Stimulated activated CD8-positive, alpha-beta memory T cell treated with anti-CD3 and anti-CD28 coated beads, Interleukin-7, amount 100 ng/mL, for 48 hours (primary cell): ENCODE results near the gene ACP7.
A peak's percentile ranks its signal among the peaks of the same experiment; 100 is the strongest.
"Not testable (repeated sequence)": the region's sequence is repeated elsewhere in the genome, so short reads cannot be mapped to it uniquely, and the experiment has no call there.

ENCODE experiments used
- DNase-seq, 2 donors: peaks; one replicate each; pipeline ENCODE4 v3.0.0-alpha.2; 2020; ENCODE audit warnings: low read depth in 1 of 2; ENCODE audit errors: extremely low read depth in 1 of 2

ACP7 gene

DNA sequence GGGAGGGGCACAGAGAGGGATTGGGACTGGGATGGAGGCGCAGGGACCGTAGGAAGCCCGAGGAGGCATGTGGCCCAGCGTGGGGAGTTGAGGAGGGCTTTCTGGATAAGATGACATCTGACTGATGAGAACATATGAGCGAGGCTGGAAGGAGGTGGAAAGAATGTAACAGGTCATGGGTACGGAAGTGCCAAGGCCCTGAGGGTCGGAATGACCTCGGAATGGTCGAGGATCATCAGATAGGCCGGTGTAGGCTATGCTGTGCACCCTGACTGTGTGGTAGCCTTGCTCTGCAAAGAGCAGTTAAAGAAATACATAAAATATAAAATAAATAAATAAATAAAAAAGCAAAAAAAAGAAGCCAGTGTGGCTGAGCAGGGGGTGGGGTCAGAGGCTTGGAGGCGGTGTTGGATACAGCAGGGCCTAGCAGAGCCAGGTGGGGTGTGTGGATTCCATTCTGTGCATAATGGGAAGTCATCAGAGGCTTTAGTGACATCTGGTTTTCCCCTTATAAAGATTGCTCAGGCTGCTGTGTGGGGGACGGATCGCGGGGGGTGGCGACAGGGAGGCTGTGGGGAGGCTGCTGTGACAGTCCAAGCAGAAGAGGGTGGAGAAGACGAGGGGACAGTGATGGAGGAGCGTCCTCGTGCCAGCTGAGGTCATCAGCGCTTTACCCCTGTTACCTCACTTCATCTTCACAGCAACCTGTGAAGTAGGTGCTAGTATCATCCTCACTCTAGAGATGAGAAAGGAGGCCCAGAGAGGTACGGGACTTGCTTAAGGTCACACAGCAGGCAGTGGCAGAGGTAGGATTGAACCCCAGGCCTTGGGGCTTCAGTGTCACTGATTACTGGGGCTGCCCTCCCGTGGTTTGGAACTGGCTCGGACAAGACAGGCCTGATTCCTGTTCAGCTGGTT lies 46.4 kb downstream of the ACP7 start:
- DNase-seq: no peak

DNA sequence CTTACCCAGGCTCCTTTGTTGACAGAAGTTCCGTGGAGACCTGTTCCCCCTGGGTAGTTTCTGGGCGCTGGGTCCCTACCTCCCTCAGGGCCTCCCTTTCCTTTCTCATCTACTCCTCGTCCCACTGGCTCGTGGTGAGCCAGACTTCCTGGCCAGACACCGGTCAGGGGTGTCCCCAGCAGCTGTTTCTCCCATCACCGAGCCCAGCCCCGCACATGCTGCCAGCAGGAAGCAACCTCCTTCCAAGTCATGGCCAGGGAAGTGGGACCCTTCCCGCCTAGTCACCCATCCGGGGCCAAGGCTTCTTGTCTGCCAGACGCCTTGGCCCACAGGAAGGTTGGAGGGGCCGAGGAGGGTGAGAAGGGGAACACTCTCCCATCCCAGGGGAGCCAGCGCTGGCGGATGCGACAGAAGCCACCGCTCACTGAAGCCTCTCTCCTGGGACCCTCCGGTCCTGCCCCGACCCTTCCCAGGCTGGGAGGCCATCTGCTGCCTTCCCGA lies 47.1 kb downstream of the ACP7 start:
- DNase-seq: no peak

DNA sequence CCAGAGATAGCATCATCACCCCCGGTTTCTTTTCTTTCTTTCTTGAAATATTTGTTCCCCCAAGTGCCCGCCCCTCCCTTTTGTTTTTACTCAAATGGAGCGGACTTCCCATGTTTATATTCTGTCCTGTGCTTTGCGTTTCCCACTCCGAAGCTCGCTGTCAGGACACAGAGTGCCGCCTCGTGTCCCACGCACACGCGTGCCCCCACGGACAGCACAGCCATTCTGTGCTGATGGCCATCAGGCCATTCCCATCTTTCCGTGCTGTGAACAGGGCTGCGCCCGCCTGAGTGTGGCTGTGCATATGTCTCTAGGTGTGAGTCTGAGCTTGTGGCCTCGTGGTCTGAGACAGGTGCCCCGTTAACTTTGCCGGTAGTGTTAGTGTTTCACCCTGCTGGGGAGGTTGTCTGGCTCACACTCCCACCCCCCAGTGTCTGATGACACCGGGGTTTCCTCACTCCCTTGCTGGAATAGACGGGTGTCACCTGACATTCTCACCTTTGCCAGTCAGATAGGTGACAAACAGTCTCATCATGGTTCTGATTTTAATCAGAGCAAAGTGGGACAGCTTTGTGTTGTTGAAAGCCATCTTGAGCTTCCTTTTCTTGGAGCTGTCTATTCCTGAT lies 48.3 kb downstream of the ACP7 start:
- peak in 1 of 2 donors; percentile 15 for DNase-seq

DNA sequence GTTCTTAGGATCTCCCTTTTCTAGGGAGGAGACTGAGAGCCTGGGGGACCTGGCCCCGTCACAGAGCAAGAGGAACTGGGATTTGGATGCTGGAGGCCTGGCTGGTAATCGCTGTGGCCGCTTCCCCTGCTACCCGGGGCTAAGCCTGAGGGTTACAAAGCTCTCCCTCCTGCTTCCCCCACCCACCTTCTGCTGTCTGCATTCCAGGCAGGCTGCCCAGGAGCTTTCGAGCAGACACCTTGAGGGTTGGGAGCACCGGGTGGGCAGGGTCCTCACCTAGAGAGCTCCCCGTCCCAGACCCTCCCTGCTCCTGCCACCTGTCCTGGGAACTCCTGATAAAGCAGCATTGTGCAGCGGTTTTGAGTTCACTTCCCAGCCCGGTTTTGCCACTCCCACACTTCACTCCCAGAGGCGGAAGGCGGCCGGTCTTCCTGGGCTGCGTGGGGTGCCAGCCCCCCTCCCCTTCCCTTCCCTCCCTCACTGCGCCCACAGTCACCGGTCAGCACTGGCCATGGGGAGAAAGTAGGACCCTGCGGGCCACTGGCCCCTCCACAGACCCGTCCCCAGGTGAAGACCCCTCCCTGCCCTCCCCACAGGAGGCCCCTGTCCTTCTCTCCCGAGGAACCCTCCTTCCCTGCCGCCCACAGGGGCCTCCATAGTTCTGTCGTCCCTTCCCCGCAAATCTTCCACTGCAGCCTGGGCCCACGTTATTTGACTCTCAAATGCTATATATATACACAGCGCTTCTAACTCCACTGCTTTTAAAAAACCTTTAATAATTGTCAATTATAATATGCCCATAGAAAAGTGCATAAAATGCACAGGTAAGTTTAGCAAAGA lies 49.5 kb downstream of the ACP7 start:
- no peak for DNase-seq

DNA sequence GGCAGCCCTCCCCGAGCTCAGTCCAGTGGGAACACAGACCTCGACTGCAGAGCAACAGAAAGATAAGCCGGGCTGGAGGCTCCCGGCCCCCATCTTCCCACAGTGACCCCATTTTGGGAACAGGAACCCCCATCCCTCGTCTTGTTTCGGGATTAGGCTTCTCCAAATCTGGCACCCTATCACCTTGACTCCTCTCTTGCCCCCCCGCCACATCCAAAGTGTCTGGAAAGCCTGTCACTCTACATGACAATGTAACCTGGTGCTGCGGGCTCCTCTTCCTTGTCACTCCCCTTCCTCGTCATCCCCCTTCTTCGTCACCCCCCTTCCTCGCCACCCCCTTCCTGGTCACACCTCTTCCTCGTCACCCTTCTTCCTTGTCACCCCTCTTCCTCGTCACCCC lies 51.5 kb downstream of the ACP7 start:
- DNase-seq: no peak

DNA sequence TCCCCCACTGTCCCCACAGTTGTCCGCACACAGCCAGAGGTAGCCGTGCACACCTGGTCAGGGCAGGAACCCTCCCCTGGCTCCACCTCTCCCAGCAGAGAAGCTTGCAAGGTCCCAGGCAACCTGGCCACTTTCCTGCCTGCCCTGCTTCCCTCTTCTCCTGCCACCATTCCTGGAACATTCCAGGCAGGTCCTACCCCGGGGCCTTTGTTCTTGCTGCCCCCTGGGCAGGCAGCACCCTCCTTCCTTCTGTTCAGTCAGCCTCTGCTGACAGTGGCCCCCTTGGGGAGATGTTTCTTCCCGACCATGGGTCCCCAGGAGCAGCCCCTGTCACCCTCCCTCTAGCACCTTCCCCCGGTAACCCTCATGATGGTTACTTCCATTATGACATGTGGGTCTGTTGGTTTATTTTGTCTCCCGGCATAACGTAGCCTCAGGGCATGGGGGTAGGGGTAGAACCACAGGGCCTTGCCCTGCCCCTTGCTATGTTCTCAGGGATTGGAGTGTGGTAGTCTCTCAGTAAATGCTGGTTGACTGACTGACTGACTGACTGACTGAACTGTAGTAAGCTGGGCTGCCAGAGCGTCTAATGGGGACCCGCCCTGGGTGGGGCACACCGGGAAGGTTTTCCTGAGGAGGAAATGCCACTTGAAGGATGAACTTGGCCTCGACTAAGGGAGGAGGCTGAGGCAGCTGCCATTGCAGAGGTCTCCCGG lies 52.2 kb downstream of the ACP7 start:
- DNase-seq: no peak

DNA sequence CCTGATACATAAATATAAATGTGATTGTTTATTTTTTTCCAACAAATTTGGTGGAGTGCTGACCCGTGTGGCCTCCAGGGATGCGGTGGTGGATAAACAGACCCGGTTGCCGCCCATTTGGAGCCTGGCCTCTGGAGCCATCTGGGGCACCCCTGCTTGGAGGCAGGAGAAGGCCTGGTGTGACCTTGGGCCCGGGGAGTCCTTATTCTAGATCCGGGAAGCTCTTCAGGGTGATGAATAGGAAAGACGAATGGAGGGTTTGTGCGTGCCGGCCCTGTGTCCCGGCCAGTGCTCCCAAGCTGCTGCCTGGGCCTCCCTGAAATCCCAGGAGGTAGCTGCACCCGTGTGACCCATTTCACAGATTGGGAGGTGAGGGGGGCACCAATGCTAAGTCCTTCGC lies 53.0 kb downstream of the ACP7 start:
- no peak for DNase-seq

DNA sequence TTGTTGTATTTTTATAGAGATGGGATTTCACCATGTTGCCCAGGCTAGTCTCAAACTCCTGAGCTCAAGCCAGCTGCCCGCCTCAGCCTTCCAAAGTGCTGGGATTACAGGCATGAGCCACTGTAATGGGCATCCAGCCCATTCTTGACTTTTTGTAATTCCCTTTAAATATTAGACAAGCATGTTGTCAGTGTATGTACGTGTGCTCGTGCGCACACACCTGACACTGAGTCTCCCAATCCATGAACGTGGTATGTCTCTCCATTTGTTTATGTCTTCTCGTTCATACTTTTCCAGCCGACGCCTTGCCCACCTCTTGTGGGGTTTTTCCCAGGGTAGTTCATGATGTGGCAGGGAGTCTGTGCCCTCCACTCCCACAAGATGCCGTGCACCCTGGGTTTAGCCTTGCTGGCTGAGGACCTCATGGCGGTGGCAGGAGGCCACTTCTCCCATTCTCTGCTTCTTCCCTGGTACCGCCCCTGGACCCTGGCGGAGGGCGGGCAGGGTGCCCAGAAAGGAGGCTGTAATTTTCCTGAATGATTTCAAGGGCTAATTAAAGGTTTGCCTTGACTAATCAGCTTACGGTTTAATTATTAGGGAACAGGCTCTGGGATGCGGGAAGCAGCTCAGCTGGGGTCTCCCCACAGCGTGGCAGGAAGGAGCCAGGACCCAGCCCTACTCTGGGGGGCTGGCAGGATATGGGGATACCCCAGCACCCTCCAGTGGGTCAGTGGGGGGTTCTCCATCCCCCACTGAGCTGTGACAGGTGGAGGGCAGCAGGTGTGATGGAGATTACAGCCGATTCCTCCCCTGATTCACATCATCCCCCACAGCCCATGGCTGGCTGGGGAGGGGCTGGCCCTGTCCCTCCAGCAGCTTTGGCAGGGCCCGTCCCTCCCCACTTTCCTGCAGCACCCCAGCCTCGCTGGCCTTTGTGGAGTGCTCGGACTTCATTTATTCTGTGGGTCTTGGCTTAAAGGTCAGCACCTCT lies 54.3 kb downstream of the ACP7 start:
- no peak for DNase-seq

DNA sequence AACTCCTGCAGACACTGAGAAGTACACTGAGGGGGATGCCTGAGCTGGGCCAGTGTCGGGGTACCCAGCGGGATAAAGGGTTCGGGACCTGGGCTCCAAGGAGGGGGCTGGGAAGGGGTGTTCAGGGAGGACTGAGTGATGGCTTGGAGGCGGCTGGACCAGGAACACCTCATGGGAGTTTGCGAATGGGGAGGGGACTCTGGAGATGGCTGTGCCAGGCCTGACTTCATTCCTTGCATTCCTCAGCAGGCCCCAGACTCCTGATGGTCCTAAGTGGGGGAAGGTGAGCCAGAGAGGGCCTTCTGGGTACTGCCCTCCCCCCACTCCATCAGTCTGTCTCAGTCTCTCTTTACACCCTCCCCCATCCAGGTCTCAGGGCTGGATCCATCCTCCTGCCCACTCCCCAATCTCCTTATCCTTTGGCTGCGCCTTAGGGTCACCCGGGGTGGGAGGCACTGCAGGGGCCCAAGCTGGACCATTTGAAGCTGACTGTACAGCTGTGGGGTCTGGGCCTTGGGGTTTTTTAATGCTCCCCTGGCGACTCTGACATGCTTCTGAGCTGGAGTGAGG lies 55.2 kb downstream of the ACP7 start:
- DNase-seq: no peak

DNA sequence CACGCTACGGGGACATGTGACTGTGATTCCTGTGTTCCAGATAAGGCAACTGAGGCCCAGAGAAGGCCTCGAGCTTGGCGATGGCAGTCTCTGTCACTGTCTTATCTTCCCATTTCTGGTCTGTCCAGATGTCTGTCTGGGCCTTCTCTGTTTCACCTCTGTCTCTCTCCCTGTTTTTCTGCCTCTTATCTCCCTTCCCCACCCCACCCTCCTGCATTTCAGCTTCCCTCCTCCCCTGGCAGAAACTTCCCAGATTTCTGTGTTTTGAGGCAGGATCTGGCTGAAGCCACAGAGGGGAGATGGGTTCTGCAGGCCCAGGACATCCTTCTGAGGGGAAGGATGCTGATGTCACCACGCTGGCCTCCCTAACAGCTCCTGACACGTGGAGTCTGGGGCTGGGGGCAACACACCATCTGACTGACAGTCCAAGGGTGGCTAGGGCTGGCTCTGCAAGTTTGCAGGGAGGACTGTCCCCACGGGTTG lies 55.8 kb downstream of the ACP7 start:
- DNase-seq: no peak

DNA sequence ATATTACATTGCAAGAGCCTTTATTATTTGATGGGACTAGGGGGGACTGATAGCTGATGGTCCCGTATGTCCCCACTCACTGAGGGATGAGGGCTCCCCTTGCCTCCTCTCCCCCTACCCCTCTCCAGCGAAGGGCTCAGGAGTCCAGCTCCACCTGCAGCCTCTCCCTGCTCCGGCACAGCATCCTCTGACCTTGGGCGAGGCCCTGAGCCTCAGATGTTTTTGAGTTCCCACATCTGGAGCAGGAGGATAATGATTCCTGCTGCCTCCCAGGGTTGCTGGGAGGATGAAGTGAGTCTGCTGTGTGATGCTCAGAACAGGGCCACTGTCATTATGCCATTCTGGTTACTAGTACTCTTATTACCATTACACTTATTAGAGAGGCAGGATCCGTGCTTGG lies 56.4 kb downstream of the ACP7 start:
- DNase-seq: no peak

DNA sequence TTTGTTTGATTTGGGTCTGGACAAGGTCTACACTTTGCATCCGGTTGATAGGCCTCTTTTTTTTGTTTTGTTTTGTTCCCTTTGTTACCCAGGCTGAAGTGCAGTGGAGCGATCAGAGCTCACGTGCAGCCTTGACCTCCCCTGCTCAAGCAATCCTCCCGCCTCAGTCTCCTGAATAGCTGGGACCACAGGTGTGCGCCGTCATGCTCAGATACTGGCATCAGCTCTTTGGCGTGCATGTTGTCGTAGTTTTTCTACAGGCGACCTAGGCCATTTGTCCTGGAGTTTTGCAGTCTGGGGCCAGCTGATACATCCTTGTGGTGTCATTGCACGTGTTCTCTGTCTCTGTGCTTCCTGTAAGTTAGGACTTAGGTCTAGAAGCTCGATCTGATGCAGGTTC lies 57.8 kb downstream of the ACP7 start:
- DNase-seq: no peak

DNA sequence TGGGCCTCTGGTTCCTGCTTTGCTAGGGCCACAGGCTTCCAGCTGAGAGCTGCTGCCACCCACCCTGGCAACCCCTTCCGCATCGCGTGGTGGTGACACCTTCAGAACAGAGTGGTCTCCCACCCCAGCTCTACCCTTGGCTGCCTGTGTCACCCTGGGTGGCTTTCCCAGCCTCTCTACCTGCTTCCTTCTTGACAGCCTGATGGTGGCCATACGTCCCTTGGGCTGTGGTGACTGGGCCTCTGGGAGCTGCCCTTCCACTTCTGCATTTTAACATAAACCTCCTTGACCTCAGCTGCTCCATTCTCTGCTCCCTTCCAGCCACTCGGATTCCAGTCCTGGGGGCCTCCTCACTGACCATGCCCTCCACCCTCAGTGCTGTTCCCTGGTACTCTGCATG lies 58.5 kb downstream of the ACP7 start:
- no peak for DNase-seq

DNA sequence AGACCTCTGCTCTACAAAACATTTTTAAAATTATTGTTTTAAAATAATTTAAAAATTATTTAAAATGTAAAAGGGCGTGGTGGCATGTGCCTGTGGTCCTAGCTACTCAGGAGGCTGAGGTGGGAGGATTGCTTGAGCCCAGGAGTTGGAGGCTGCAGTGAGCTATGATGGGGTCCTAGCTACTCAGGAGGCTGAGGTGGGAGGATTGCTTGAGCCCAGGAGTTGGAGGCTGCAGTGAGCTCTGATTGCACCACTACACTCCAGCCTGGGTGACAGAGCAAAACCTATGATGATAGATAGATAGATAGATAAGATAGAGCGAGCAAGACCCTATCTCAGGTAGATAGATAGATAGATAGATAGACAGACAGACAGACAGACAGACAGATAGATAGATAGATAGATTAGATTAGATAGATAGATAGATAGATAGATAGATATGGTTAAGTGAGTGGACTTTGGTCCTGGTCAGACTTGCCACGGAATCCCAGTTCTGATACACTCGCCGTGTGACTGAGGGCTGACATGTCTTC lies 59.7 kb downstream of the ACP7 start:
- not testable (repeated sequence) for DNase-seq

DNA sequence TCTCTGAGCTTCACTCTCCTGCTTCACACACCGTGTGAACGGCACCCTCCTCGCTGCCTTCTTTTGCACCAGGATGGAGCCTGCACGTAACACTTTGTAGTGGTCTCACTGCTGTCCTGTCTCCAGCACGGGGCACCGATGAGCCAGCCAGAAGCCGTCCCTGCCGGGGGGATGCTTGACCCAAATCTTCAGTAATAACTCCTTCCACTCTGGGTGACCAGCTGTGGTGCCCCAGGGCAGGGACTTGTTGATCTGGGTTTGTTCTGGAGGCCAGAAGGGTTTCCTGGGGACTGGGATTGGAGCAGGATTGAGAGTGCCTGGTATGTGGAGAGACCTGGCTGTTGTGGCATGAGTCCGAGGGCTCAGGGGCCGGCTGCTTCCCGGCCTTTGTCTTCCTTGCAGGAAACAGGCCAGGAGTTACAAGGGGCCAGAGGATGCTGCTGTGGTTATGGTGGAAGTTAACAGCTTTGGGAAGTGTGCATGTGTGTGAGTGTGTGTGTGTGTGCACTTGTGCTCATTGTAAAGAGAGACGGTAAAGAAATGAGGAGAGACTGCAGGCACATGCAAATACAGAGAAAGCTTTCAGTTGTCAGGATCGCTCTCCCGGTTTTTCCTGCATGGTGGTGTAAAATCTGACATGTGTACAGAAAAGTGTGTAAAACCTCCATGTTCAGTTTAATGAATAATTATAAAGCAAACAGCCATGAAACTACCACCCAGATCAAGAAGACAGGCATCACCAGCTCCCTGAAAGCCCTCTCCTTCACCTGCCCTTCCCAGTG lies 60.3 kb downstream of the ACP7 start:
- DNase-seq: no peak

DNA sequence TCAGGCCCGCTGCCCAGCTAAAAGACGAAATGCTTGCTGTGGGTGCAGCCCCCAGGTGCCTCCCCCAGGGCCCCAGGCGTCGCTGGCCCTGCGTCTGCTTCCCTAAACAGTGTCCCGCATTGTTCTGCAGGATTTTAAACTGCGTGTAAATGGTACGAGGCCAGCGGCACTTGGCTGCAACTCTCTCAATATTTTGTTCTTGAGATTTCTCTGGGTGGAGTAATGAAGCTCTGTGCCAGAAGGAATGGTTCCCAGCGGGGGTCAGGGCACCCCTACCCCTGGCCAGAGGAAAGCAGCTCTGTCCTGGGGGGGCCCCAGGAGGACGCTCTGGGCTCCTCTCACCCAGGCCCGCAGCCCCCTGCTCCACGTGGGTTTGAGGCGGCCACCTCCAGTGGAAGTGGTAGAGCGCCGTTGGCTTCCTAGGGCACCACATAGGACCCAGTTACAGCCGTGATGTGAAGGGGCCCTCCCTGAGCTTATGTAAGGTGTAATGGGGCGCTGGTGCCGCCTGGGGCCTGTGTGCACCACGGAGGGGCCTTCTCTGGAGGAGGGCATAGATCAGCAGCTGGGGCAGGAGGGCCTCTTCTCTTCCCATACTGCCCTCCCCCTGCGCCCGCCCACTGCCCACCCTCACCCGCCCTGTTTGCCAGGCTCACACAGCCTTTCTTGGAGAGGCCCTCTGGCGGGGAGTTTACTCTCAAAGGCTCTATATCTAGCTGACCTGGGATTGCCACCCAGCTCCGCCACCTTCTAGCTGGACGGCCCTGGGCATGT lies 61.2 kb downstream of the ACP7 start:
- DNase-seq: no peak

DNA sequence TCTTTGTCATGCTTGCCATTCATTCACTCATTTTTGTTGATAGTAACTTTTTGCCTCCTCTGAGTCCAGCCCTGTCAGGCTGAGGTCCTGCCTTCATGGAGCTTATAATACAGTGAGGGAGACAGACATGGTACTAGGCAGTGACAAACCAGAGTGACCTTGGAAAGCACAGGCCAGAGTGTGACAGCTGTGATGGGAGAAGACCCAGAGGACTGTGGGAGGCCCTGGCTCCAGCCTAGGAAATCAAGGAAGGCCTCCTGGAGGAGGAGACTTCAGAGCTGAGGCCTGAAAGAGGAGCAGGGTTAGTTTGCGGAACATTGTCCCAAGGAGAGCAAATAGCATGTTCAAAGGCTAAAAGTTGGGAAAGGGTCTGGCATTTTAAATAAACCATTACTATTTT lies 61.9 kb downstream of the ACP7 start:
- DNase-seq: no peak
